ENCODE data around the gene XYLT1.

Gene XYLT1

GRCh38 chr16:17259751-17260270, 210.9 kb downstream of the XYLT1 start:
- POLR2A ChIA-PET: no interaction called here

DNA sequence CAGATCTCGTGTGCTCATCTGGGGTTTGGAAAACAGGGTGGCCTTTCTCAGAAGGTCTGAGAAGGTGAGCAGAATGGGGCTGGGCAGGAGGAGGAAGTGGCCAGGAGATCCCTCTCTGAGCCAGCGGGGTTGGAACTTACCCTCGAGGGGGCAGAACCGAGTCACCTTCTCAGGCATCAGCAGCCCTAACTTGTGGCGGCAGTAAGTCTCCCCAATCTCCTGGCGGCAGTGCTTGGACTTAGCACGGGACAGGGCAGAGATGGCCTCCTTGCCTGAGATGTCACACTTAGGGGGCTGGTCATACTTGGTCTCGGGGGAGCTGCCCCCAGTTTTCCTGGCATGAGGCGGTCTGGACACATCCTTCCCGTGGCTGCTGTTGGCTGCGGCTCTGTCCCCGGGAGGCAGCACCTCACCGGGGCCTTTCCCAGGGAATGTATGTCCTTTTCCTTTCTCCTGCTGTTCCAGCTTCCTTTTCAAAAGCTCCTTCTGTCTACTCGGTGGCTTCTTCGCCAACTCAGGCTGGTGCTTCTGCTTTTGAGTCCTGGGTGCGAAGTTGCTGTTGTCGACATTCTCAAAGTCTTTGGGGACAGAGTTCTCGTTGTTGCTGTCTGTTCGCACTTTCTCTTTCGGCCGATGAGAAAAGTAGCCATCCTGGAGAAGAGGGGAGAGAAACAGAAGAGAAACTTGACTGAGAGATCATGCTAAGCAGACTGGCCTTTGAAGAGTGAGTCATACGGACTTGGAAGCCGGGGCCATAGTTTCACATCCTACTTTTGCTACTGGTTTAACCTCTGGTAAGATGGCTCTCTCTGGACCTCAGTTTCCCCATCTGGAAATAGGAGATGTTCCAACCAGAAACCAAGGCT, 211.7 kb downstream of the XYLT1 start:
- no peaks in the 10 kb centered on the region for H3K9me3 ChIP-seq (ENCODE audit: control insufficient read depth, insufficient read depth, low read depth, low read length)
- ChIA-PET CTCF (no interaction called here), POLR2A (no interaction called here)
- no peak overlapping the region for H3K4me3 ChIP-seq (ENCODE audit: low read depth, low read length)
- no peaks in the 10 kb centered on the region for H3K4me1 ChIP-seq (ENCODE audit: control insufficient read depth, insufficient read depth, low read length)
- H3K36me3 ChIP-seq (ENCODE audit: control insufficient read depth in 2 of 2, insufficient read depth in 1 of 2, low read length in 2 of 2): no peaks in the 10 kb centered on the region
- no peak overlapping the region for H3K27ac ChIP-seq (ENCODE audit: extremely low read depth, low read depth, low read length)
- TF ChIP-seq ZNF112 (tag by site-specific recombination; IDR thresholded peaks at IDR 0.05) (no peak), ZNF548 (tag by site-specific recombination; IDR thresholded peaks at IDR 0.05) (no peak), REPIN1 (tag by site-specific recombination; IDR thresholded peaks at IDR 0.05; ENCODE audit: low read depth) (no peak), ZNF837 (tag by site-specific recombination; IDR thresholded peaks at IDR 0.05) (no peak)

More at GRCh38 chr16:17259751-17260270, 210.9 kb downstream of the XYLT1 start:
- CTCF ChIA-PET: no interaction called here
- Histone ChIP-seq H3K36me3 (ENCODE audit: control insufficient read depth in 2 of 2, insufficient read depth in 1 of 2, low read length in 2 of 2) (no peaks in the 10 kb centered on the region), H3K4me1 (ENCODE audit: control insufficient read depth, insufficient read depth, low read length) (no peaks in the 10 kb centered on the region), H3K9me3 (ENCODE audit: control insufficient read depth, insufficient read depth, low read depth, low read length) (no peaks in the 10 kb centered on the region), H3K4me3 (ENCODE audit: low read depth, low read length) (no peak overlapping the region), H3K27ac (ENCODE audit: extremely low read depth, low read depth, low read length) (no peak overlapping the region)
- TF ChIP-seq BCL11A (tag by site-specific recombination; IDR thresholded peaks at IDR 0.05; ENCODE audit: low read depth) (no peak), SP7 (tag by site-specific recombination; IDR thresholded peaks at IDR 0.05) (no peak), ZNF830 (tag by site-specific recombination; IDR thresholded peaks at IDR 0.05; ENCODE audit: low read depth) (no peak), ZNF394 (tag by site-specific recombination; IDR thresholded peaks at IDR 0.05; ENCODE audit: borderline replicate concordance) (no peak), ZNF24 (tag by site-specific recombination; IDR thresholded peaks at IDR 0.05) (no peak), GLI2 (tag by site-specific recombination; IDR thresholded peaks at IDR 0.05; ENCODE audit: borderline replicate concordance, low read depth) (no peak), ZNF596 (tag by site-specific recombination; IDR thresholded peaks at IDR 0.05) (no peak), ZNF366 (tag by site-specific recombination; conservative IDR thresholded peaks at IDR 0.05) (no peak), ZFP41 (tag by site-specific recombination; IDR thresholded peaks at IDR 0.05; ENCODE audit: borderline replicate concordance) (no peak), ZNF626 (tag by site-specific recombination; IDR thresholded peaks at IDR 0.05) (no peak), BCL11B (tag by site-specific recombination; IDR thresholded peaks at IDR 0.05; ENCODE audit: low read depth) (no peak), SCRT2 (tag by site-specific recombination; IDR thresholded peaks at IDR 0.05) (no peak), ATF2 (tag by site-specific recombination; IDR thresholded peaks at IDR 0.05; ENCODE audit: low read depth) (no peak)
- TF ChIP-seq, protein P1, sequence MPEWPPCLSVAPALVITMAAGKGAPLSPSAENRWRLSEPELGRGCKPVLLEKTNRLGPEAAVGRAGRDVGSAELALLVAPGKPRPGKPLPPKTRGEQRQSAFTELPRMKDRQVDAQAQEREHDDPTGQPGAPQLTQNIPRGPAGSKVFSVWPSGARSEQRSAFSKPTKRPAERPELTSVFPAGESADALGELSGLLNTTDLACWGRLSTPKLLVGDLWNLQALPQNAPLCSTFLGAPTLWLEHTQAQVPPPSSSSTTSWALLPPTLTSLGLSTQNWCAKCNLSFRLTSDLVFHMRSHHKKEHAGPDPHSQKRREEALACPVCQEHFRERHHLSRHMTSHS (tag by site-specific recombination; IDR thresholded peaks at IDR 0.05): no peak
- TF ChIP-seq, protein P2, sequence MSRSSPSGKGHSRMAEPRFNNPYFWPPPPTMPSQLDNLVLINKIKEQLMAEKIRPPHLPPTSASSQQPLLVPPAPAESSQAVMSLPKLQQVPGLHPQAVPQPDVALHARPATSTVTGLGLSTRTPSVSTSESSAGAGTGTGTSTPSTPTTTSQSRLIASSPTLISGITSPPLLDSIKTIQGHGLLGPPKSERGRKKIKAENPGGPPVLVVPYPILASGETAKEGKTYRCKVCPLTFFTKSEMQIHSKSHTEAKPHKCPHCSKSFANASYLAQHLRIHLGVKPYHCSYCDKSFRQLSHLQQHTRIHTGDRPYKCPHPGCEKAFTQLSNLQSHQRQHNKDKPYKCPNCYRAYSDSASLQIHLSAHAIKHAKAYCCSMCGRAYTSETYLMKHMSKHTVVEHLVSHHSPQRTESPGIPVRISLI (tag by site-specific recombination; IDR thresholded peaks at IDR 0.05): no peak
- TF ChIP-seq, protein P3, sequence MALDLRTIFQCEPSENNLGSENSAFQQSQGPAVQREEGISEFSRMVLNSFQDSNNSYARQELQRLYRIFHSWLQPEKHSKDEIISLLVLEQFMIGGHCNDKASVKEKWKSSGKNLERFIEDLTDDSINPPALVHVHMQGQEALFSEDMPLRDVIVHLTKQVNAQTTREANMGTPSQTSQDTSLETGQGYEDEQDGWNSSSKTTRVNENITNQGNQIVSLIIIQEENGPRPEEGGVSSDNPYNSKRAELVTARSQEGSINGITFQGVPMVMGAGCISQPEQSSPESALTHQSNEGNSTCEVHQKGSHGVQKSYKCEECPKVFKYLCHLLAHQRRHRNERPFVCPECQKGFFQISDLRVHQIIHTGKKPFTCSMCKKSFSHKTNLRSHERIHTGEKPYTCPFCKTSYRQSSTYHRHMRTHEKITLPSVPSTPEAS (tag by site-specific recombination; IDR thresholded peaks at IDR 0.05): no peak

Data from HEK293 (cell line).